Activated T-helper 17 cell treated with anti-CD3 and anti-CD28 coated beads, Interleukin-2, amount 50 U/mL, for 72 hours (primary cell): Measurements from ENCODE around the gene VWA8. TPM values are rescaled to one million over a fixed set of nuclear protein-coding genes. Genes with fewer than 3 reads are reported as not detected.
"Not testable (repeated sequence)": the region's sequence is repeated elsewhere in the genome, so short reads cannot be mapped to it uniquely, and the experiment has no call there.

Experiments used
- ATAC-seq: fragments of 150-1000 bp; cut with Tn5 transposase; replicated peaks from 2 replicates; pipeline ENCODE4 v1.10.0; 2021; ENCODE audit warnings: mild to moderate bottlenecking, moderate library complexity
- H3K27ac Mint-ChIP-seq: one replicate; pipeline ENCODE4 v1.8.0; 2022; ENCODE audit warnings: mixed read lengths
- H3K27me3 Mint-ChIP-seq: one replicate; pipeline ENCODE4 v1.8.0; 2022; ENCODE audit warnings: mixed read lengths
- H3K36me3 Mint-ChIP-seq: one replicate; pipeline ENCODE4 v1.8.0; 2022; ENCODE audit warnings: low read depth, mild to moderate bottlenecking, mixed read lengths
- H3K4me1 Mint-ChIP-seq: one replicate; pipeline ENCODE4 v1.8.0; 2022; ENCODE audit warnings: mixed read lengths
- H3K4me3 Mint-ChIP-seq: one replicate; pipeline ENCODE4 v1.8.0; 2022; ENCODE audit warnings: mild to moderate bottlenecking, mixed read lengths
- H3K9me3 Mint-ChIP-seq: one replicate; pipeline ENCODE4 v1.8.0; 2022; ENCODE audit warnings: mixed read lengths
- total RNA-seq, 2 donors: library from RNA; stranded (reverse); gene quantifications; one replicate each; pipeline ENCODE4 v1.2.3, GENCODE V29; 2022

VWA8 gene
- total RNA-seq, 2 donors from 2014 or later = 7.4 to 11.2 TPM

DNA sequence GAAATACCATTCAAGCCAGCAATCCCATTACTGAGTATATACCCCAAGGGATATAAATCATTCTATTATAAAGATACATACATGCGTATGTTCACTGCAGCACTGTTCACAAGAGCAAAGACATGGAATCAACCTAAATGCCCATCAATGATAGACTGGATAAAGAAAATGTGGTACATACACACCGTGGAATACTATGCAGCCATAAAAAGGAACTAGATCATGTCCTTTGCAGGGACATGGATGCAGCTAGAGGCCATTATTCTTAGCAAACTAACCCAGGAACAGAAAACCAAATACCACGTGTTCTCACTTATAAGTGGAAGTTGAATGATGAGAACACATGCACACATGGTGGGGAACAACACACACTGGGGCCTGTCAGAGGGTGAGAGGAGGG lies 126.2 kb downstream of the VWA8 start:
- not testable (repeated sequence) for H3K9me3 Mint-ChIP-seq, ATAC-seq
- peaks cover 48% of the 10 kb centered on the region for H3K36me3 Mint-ChIP-seq

DNA sequence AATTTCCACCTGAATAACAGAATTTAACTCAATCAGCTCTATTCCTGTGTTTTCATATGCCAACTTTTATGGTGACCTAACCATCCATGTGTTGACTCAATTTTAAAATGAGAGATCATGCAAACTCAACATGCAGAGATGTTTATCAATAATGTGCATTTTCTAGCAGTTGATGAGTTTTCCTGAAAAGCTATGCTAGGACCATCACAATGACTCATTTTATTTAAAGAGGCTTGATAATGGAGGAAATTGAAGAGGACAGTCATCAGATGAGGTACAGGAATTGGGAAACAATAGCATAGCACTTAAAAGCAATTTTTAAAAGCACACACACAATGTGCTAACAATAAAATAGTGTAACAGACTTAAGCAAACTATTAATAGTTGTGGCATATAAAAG lies 127.1 kb downstream of the VWA8 start:
- no peaks in the 10 kb centered on the region for H3K4me1 Mint-ChIP-seq
- H3K9me3 Mint-ChIP-seq = no peaks in the 10 kb centered on the region
- no peak overlapping the region for H3K27ac Mint-ChIP-seq
- ATAC-seq = no peak
- H3K4me3 Mint-ChIP-seq = no peak overlapping the region
- peaks cover 51% of the 10 kb centered on the region for H3K36me3 Mint-ChIP-seq
- H3K27me3 Mint-ChIP-seq = no peaks in the 10 kb centered on the region

More for the DNA sequence above, 126.2 kb downstream of the VWA8 start:
- H3K4me1 Mint-ChIP-seq, H3K4me3 Mint-ChIP-seq, H3K27me3 Mint-ChIP-seq, H3K27ac Mint-ChIP-seq: not testable (repeated sequence)

GRCh38 chr13:41833201-41833600 lies 127.7 kb downstream of the VWA8 start:
- no peak for ATAC-seq
- Mint-ChIP-seq H3K4me3 (no peak overlapping the region), H3K36me3 (peaks cover 52% of the 10 kb centered on the region), H3K4me1 (no peaks in the 10 kb centered on the region), H3K9me3 (no peaks in the 10 kb centered on the region), H3K27me3 (no peaks in the 10 kb centered on the region), H3K27ac (no peak overlapping the region)

DNA sequence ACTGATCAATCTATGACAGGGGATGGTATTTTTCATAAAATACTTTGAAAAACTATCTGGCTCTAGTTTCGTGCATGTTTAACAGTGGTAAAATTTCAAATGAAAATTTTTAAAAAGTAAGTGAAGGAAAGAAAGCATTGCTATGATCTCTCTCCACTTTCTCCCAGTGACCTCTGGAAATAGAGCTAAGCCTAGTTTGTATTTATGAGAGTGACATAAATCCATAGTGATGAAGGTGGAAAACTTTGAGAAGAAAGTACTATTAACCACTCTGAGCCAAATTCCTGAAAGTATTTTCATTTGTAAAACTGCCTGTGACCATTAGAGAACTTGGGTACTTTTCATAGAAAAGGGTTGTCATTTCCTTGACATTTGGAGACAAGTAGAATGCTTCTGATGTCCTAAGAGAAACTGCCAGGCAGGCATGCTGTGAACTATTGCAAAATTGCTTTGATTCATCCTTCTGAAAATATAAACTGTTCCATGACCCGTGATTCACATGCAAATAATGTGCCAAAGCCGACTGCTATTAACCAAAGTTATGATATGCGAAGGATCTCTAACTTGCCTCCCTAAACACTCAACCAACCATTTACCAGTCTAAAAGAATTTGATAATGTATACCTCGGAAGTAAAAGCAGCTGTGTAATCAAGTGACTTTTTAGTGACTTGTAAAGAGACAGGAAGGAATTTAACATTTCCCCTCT lies 133.2 kb downstream of the VWA8 start:
- ATAC-seq = no peak
- no peaks in the 10 kb centered on the region for H3K9me3 Mint-ChIP-seq

DNA sequence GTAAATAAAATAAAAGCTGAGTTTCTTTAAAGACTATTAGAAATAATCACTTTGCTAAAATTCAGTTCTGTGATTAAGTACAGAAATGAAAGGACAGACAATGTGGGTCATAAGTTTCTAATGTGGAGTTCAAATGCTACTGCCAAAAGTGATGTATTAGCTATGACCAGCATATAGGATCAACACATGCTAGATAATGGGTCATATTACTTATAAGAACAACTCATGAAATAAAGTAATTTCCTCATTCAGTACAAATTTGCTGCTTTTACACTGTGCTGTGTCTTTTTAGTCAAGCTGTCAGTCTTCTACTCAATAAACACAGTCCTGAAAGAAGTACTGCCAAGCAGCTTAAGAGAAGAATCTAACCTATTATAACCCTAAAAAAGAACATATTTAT lies 135.2 kb downstream of the VWA8 start:
- Mint-ChIP-seq H3K36me3 (peaks cover 50% of the 10 kb centered on the region), H3K9me3 (no peaks in the 10 kb centered on the region), H3K4me1 (no peaks in the 10 kb centered on the region), H3K4me3 (no peak overlapping the region), H3K27me3 (no peaks in the 10 kb centered on the region), H3K27ac (no peak overlapping the region)
- no peak for ATAC-seq

More for the DNA sequence above, 133.2 kb downstream of the VWA8 start:
- Mint-ChIP-seq H3K4me1 (no peaks in the 10 kb centered on the region), H3K27ac (no peak overlapping the region), H3K27me3 (no peaks in the 10 kb centered on the region), H3K4me3 (no peak overlapping the region), H3K36me3 (peaks cover 63% of the 10 kb centered on the region)

- Mint-ChIP-seq H3K4me3 (no peak overlapping the region), H3K4me1 (no peaks in the 10 kb centered on the region), H3K27me3 (no peaks in the 10 kb centered on the region), H3K36me3 (peaks cover 49% of the 10 kb centered on the region), H3K27ac (no peak overlapping the region), H3K9me3 (no peaks in the 10 kb centered on the region)
- ATAC-seq = no peak
Observed at GRCh38 chr13:41823476-41823875, 137.4 kb downstream of the VWA8 start.

GRCh38 chr13:41822560-41822959 lies 138.3 kb downstream of the VWA8 start:
- no peaks in the 10 kb centered on the region for H3K9me3 Mint-ChIP-seq
- H3K36me3 Mint-ChIP-seq = peaks cover 45% of the 10 kb centered on the region
- no peak overlapping the region for H3K4me3 Mint-ChIP-seq
- no peaks in the 10 kb centered on the region for H3K27me3 Mint-ChIP-seq
- ATAC-seq = no peak
- H3K27ac Mint-ChIP-seq = no peak overlapping the region
- H3K4me1 Mint-ChIP-seq = no peaks in the 10 kb centered on the region

DNA sequence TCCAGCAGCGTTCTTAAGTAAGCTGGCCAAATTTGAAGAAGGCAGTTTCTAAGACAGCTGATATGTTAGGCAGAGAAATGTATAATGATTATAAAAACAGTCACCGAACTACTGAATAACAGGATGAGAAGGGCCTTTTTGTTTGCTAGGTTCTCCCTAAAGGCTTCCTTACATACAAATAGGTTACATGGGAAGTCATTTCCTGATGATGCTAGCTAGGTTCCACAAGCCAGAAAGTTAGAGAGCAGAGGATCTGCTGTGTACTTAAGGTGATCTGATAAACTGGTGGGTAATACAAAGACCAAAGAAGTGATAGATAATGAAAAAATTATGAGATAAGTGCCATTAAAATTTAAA lies 139.7 kb downstream of the VWA8 start:
- H3K9me3 Mint-ChIP-seq = no peaks in the 10 kb centered on the region
- H3K27me3 Mint-ChIP-seq = no peaks in the 10 kb centered on the region
- no peak for ATAC-seq
- H3K27ac Mint-ChIP-seq = no peak overlapping the region
- H3K4me1 Mint-ChIP-seq = no peaks in the 10 kb centered on the region
- peaks cover 47% of the 10 kb centered on the region for H3K36me3 Mint-ChIP-seq
- no peak overlapping the region for H3K4me3 Mint-ChIP-seq

DNA sequence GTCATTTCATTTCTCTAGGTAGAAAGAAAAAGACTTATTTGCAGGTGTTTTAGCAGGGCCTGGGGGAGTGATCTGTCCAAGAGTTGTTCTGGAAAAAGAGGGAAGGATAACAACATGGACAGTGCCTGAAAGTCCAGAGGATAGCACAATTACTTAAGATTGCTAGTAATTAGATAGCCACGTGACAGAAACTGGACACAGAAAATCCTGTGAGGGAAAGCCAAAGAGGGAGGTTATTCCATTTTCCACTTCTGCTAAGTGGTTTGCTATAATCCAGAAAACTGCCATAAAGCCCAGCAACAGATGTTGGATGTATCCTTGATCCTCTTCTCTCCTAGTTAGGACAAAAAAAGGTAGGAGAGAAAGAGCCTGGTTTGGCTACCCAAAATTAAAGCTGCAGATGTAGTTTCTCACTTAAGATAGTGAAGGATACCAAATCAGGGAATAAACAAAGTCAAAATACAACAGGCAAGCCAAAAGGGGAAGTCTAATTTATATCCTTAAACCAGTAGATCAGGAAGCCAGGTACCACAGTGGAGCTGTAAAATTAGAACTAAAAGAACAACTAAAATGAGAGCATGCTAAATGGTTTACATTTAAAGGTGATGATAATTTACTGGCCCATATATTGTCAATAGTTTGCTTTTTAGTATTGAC lies 140.2 kb downstream of the VWA8 start:
- no peaks in the 10 kb centered on the region for H3K9me3 Mint-ChIP-seq
- no peaks in the 10 kb centered on the region for H3K27me3 Mint-ChIP-seq
- H3K4me1 Mint-ChIP-seq = no peaks in the 10 kb centered on the region
- peaks cover 52% of the 10 kb centered on the region for H3K36me3 Mint-ChIP-seq
- ATAC-seq = no peak
- no peak overlapping the region for H3K4me3 Mint-ChIP-seq
- H3K27ac Mint-ChIP-seq = no peak overlapping the region

- no peaks in the 10 kb centered on the region for H3K27me3 Mint-ChIP-seq
- H3K4me1 Mint-ChIP-seq = peaks cover 8% of the 10 kb centered on the region
- no peaks in the 10 kb centered on the region for H3K9me3 Mint-ChIP-seq
- no peak for ATAC-seq
- no peak overlapping the region for H3K4me3 Mint-ChIP-seq
- H3K27ac Mint-ChIP-seq = no peak overlapping the region
- H3K36me3 Mint-ChIP-seq = peaks cover 49% of the 10 kb centered on the region
Observed at GRCh38 chr13:41816057-41816456, 144.9 kb downstream of the VWA8 start.

GRCh38 chr13:41813426-41813825 lies 147.5 kb downstream of the VWA8 start:
- H3K27ac Mint-ChIP-seq = no peak overlapping the region
- H3K27me3 Mint-ChIP-seq = no peaks in the 10 kb centered on the region
- no peaks in the 10 kb centered on the region for H3K9me3 Mint-ChIP-seq
- H3K4me3 Mint-ChIP-seq = no peak overlapping the region
- peaks cover 8% of the 10 kb centered on the region for H3K4me1 Mint-ChIP-seq
- peaks cover 52% of the 10 kb centered on the region for H3K36me3 Mint-ChIP-seq
- no peak for ATAC-seq

DNA sequence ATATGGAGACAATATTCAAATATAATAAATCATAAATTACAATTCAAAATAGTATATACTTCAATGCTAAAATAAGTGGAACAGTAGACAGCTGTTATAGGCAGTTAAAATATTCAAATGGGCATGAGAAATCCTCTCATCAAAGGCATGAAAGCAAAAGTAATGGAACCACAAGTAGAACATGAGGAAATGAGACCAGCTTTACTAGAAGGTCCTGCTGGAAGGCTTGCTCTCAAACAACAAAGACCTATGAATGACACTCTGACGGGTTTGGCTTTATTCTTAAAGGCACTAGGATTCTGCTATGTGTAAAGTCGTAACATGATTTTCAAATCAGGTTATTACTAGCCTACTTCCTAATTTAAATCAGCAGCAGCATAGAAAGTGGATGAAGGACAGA lies 148.1 kb downstream of the VWA8 start:
- no peak for ATAC-seq
- no peaks in the 10 kb centered on the region for H3K9me3 Mint-ChIP-seq
- no peaks in the 10 kb centered on the region for H3K27me3 Mint-ChIP-seq
- no peak overlapping the region for H3K4me3 Mint-ChIP-seq
- peaks cover 8% of the 10 kb centered on the region for H3K4me1 Mint-ChIP-seq
- peaks cover 56% of the 10 kb centered on the region for H3K36me3 Mint-ChIP-seq
- H3K27ac Mint-ChIP-seq = no peak overlapping the region

DNA sequence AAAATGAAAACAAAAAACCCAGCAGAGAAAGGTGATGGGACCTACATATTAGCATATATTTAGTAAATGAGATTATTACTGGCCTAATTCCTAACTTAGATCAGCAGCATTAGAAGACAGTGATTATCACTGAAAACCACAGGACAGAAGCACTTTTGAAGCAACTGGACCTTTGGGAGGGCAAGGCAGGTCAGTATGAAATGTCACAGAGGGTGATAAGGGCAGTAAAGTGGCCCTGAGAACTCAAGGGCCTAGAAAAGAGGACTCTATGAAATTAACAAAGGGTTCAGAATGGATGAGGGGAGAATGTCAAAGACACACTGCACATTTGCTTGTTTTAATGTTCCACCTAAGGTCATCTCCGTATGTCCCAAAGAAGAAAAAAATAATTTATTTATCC lies 148.7 kb downstream of the VWA8 start:
- no peak overlapping the region for H3K27ac Mint-ChIP-seq
- no peak for ATAC-seq
- H3K4me1 Mint-ChIP-seq = peaks cover 8% of the 10 kb centered on the region
- H3K9me3 Mint-ChIP-seq = no peaks in the 10 kb centered on the region
- H3K36me3 Mint-ChIP-seq = peaks cover 62% of the 10 kb centered on the region
- no peak overlapping the region for H3K4me3 Mint-ChIP-seq
- no peaks in the 10 kb centered on the region for H3K27me3 Mint-ChIP-seq

DNA sequence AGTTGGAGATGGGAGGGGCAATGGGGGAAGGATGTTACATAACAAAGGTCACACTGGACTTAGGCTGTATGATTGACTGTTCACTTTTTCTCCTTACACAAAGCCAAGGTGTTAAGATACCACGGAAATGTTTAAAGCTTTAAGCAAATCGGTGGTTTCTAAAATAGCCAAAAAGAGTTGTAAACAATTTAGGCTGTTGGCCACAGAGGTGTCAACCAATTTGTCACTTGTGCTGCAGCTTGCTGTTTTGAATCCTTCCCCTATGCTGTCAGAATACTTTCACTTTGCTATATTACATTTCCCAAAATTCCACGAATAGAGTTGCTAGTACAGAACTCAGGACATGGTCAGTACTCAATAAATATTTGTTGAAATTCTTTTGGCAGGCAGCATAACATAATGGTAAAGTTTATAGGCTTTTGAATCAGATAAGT lies 149.3 kb downstream of the VWA8 start:
- H3K27ac Mint-ChIP-seq = no peak overlapping the region
- no peak for ATAC-seq
- peaks cover 63% of the 10 kb centered on the region for H3K36me3 Mint-ChIP-seq
- no peaks in the 10 kb centered on the region for H3K27me3 Mint-ChIP-seq
- no peak overlapping the region for H3K4me3 Mint-ChIP-seq
- peaks cover 8% of the 10 kb centered on the region for H3K4me1 Mint-ChIP-seq
- no peaks in the 10 kb centered on the region for H3K9me3 Mint-ChIP-seq

- H3K27me3 Mint-ChIP-seq = no peaks in the 10 kb centered on the region
- peaks cover 64% of the 10 kb centered on the region for H3K36me3 Mint-ChIP-seq
- ATAC-seq = no peak
- H3K4me1 Mint-ChIP-seq = peaks cover 8% of the 10 kb centered on the region
- no peak overlapping the region for H3K4me3 Mint-ChIP-seq
- H3K27ac Mint-ChIP-seq = no peak overlapping the region
- no peaks in the 10 kb centered on the region for H3K9me3 Mint-ChIP-seq
Observed at GRCh38 chr13:41809962-41810361, 150.9 kb downstream of the VWA8 start.
